Measurements from ENCODE around the gene EPS8.
"Not testable (repeated sequence)": the region's sequence is repeated elsewhere in the genome, so short reads cannot be mapped to it uniquely, and the experiment has no call there.

EPS8 gene

DNA sequence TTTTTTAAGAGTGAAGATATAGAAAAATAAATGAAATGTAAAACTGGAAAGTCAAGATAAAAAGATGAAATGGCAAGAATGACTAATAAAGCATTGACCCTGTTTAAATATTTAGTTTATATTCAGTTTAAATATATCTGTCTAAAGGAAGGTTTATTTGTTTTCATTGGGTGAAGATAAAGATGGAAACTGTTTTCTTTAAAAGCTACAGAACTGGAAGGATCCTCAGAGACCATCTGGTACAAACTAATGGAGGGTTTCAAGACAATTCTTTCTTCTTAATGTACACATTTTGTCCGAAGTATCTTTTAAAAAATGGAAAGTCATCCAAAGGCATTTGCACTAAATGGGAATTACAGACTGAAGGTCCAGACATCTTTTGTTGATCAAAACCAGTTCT is 142.6 kb downstream of the EPS8 start:
- no peak for DNase-seq (ENCODE audit: low spot score)

- no peak for DNase-seq (ENCODE audit: low spot score)
Observed at GRCh38 chr12:15644700-15645099, 144.5 kb downstream of the EPS8 start.

DNA sequence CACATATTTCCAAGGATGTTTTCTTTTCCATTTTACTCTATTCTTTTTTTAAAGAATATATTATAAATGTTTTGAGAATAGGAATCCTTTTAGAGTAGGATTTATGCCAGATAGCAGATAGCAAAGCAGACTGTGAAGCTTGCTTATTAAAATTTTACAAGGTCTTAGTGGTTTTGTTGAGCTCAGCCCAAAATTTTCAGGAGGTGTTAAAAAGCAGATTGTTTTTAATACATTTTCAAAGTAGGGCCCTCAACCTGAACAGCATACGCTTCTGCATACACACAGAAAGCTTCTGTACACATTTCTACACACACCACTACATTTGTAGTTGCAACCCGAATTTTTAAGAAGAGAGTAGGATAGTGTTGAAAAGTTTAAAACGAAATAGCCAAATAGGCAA is 151.0 kb downstream of the EPS8 start:
- DNase-seq (ENCODE audit: low spot score): no peak

DNA sequence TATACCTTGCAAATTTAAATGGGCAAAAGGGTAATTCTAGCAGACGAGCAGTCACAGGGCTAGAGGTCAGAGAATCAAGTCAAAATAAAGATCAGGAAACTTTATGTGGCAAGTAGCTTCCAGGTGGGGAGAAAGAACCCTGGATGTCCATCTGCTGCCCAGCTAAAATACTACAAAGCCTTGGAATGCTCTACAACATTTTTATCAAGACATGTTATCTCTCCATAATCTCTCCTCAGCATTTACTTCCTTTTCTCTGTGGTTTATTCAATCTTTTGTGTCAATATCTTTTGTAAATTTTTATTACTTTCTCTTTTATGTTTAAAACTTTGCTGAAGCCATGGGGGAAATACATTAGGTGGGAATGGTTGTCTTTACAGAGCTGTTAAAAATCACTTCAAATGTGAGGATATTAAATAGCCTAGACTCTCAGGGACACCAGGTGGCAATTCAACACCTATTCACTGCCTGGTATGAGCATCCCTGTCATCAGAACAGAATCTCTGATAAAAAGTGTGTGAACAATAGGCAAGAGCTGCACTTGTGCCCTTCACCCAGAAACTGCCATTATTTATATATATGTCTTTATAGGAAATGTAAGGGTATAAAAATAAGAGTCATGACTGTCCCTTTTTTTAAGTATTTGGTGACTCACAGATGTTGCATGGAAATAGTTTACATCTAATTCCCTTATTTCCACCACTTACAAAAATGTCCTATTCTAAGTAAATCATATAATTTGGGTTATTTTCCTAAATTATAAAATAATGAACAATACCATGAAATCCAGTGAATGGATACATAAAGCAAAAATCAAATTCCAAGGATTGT is 152.9 kb downstream of the EPS8 start:
- DNase-seq (ENCODE audit: low spot score): no peak

DNA sequence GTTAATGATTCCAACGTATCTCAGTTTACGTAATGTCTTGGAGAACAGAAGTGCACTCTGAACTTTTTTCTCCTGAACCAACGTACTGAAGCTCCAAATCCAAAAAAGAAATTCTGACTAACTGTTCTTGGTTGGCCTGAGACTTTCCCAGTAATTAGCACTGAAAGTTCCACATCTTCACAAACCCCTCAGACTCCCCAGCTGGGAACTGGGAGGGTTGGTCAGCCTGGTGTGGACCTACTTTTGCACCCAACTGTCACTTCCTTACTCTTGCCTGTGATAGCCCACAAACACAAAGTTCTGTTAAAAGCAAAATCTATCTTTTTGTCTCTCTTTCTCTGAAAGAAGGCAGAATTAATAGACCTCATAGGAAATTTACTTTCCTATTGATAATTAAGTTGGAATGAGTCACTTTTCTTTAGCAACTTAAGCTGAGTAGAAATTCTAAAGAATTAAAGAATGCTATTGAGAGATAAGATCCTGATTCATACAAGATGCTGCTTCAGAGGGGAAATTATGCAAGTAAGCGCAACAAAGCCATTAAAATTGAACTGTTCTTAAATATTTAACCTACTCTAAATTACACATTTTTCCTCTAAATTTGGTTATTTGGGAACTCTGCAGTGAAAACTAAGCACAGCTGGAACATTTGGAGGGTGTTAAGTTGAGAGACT is 155.0 kb downstream of the EPS8 start:
- DNase-seq (ENCODE audit: low spot score): no peak

DNA sequence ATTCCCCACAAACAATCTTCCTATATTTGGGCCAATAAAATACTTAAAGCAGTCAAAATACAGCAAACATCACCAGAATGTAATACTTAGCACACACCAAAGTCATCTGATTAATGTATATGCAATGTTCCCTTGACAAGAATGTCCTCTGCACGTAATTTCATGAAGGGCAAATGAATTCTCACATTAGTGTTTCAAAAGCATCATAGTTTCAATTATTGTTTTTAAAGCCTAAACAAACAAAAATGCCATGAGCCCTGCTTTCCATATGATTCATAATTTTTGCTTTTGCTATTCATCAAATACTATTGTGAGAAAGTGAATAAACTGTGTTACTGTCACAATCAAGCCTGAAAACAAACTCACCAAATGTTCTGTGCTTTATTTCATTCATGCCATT is 156.0 kb downstream of the EPS8 start:
- DNase-seq (ENCODE audit: low spot score): no peak

- DNase-seq (ENCODE audit: low spot score): no peak
Observed at GRCh38 chr12:15632708-15633107, 156.5 kb downstream of the EPS8 start.

DNA sequence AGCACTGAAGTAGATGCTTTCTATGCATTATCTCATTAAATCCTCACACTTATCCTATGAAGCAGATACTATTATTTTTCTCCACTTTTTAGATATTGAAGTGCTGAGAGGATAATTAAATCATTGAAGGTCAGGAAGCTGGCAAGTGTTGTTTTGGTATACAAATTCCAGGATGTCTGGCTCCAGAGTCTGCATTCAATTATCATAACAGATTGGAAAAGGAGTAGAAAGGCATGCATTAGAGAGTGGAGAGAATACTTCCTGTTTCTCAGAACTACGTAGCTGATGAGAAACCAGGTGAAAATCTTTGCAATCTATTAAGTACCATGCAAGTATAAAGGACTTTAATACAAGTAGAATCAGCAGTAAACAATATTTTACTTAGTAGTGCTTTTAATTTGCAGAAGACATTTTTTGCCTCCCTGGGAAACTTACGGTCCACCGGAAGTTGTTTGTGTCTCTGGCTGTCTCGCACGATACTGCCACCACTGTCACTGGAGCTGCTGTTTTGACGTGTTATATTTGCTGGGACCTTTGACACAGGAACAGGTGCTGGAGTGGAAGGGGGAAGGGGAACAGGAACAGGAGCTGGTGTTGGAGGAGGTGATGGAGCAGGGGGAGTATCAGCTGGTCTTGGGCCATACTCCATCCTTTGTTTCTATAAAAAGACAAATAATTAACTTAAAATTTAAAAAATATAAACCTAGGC is 158.0 kb downstream of the EPS8 start:
- DNase-seq (ENCODE audit: low spot score): no peak

GRCh38 chr12:15629761-15630160 is 159.4 kb downstream of the EPS8 start:
- no peak for DNase-seq (ENCODE audit: low spot score)

GRCh38 chr12:15629108-15629507 is 160.1 kb downstream of the EPS8 start:
- peak; percentile 28 for DNase-seq (ENCODE audit: low spot score)

DNA sequence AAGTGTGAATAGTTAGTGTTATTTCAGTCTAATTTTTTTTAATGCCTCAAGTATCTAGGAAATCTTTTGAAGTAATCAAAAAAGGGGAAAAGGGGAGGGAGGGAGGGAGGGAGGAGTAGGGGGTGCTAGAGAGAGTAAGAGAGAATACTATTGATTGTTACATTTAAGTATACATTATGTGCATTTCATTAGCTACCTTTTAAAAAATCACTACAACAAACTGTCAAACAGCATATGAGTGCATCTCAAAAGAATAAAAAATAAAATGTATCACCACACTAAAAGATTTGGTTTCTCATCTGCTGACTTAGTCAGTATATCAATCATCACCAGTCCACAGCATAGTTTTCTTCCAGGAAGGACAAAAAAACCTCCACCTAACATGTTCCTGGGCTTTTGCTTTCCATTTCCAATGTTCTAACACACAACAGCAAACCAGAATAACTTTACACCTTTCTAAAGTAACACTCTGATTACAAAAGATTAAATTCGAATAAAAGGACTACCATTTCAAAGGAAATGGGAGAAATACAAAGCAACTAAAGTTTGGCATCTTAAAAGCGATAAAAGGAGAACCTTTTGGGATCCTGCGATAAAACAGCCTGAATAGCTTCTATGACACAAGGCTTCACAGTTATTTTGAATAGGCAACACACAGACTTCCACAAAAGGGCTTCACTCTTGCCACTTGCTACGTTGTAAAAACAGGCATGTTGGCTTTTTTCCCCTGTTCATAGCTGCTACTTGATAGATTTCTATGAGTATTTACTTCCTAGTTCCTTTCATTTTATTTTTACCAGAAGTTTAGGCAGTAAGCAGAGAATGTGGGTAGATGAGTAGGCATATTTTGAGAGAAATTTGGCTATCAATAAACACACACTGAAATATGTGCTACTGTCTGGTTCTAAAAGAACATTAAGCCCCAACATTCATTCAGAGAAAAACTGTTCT is 160.9 kb downstream of the EPS8 start:
- DNase-seq (ENCODE audit: low spot score): no peak

DNA sequence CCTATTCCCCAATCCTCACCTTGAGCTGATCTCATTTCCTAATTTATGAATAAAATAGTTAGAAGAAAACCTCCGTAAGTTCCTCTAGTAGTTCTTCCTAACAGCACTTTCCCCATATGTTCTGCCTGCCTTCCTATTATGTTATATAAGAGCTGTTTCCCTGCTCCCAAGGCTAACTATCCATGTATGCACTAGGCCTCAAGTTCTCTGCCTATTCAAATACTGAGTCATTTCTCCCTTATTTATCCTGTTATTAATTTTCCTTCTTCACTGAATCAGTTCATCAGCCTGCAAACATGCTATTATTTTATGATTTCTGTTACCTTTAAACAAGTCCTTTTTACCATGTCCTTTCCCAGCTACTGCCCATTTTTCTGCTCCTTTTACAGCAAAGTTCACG is 164.1 kb downstream of the EPS8 start:
- no peak for DNase-seq (ENCODE audit: low spot score)

GRCh38 chr12:15620741-15621539 is 168.2 kb downstream of the EPS8 start:
- no peak for DNase-seq (ENCODE audit: low spot score)

- not testable (repeated sequence) for DNase-seq (ENCODE audit: low spot score)
Observed at GRCh38 chr12:15616495-15616894, 172.7 kb downstream of the EPS8 start.

- DNase-seq (ENCODE audit: low spot score): no peak
Observed at GRCh38 chr12:15613981-15614380, 175.2 kb downstream of the EPS8 start.

DNA sequence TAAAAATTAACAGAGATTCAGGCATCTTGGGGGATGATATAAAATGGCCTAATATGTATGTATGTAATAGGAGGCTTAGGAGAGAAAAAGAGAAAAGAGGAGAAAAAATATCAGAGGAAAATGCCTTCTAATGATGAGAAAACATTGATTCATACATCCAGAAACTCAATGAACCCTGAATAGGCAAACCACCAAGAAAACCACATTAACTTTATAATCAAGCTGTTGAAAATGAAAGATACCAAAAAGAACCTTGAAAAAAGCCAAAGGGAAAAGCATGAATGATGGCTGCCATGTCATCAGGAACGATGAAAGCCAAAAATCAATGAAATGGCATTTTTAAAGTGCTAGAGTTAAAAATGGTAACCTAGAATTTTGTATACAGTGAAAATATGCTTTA is 180.2 kb downstream of the EPS8 start:
- no peak for DNase-seq (ENCODE audit: low spot score)

DNA sequence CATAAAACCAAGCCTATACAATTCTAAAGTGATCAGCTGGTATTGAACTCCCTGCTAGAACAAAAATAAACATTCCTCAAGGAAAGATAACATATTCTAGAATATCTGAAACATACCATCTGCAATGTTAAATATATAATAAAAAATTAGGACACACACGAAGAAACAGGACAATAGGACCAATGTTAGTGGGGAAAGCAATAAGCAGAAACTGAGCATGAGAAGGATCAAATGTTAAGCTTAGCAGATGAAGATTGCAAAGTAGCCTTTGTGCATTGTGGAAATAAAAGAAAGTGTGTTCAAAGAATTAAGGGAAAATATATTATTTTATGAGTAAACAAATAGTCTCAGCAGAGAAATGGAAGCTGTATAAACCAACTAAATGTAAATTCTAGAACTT is 180.8 kb downstream of the EPS8 start:
- DNase-seq (ENCODE audit: low spot score): no peak

DNA sequence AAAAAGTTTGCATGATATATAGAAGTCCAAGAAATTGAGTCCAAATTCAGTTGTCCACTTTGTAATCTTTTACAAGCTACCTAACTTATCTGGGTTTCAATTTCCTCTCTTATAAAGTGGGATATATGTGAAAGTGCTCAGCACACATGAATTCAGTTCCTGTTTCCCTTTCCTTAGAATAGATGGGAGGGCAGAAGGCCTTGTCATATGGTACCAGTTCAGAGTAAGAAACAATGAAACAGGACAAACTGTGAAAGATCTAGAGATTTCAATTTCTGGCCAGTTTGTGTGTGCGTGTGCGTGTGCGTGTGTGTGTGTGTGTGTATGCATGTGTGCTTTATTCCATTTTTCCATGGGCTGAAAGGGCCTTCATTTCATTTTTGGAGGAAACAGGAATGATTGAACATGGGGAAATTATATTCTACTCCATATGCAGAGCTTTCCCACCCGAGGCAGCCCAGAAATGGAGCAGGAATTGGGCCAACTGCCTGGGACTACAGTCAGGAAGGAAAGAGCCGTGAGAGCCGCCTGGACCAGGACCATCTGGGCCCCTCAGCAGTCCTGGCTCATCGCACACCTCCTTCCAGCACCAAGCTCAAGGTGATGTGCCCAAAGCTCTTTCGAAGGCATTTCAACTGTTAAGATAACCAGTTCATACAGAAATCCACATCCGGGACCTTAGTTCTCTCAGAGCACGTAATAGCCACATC is 183.2 kb downstream of the EPS8 start:
- DNase-seq (ENCODE audit: low spot score): no peak

GRCh38 chr12:15603474-15604085 is 185.6 kb downstream of the EPS8 start:
- DNase-seq (ENCODE audit: low spot score): no peak
